Pancreas (tissue), 10 donors: ENCODE results near the gene PIGV. TPM values are rescaled to one million over a fixed set of nuclear protein-coding genes. Genes with fewer than 3 reads are reported as not detected.

ENCODE experiments used
- ATAC-seq, 4 donors: fragments of 200-7000 bp; cut with Tn5 transposase; one replicate each; pipeline versions ENCODE4 v1.8.0 to v1.9.1; 2020; ENCODE audit warnings: mild to moderate bottlenecking in 4 of 4, moderate library complexity in 4 of 4
- DNase-seq, 6 donors: peaks; one replicate each; pipeline ENCODE4 v3.0.0-alpha.2; 2020
- FAIRE-seq: peaks from 2 replicates; lab custom pipeline; 2012; peaks lifted over from hg19 to GRCh38; lab: Jason Lieb, UNC
- H3K27ac ChIP-seq, 4 donors: fragments of 200-600 bp; sonication (generic); 1 replicate in 3 of 4; 2 replicates in 1 of 4; pipeline versions ENCODE4 v1.5.0 to v1.8.0; 2020
- H3K27me3 ChIP-seq, 4 donors: fragments of 200-600 bp; one replicate each; pipeline ENCODE4 v1.8.0; 2021
- H3K36me3 ChIP-seq, 3 donors: fragments of 200-600 bp; sonication (generic) in 1 of 3; one replicate each; pipeline versions ENCODE4 v1.5.0 to v1.8.0; 2020 to 2021
- H3K4me1 ChIP-seq, 3 donors: fragments of 200-600 bp; one replicate each; pipeline ENCODE4 v1.8.0; 2021
- H3K4me3 ChIP-seq, 4 donors: fragments of 200-600 bp; sonication (generic) in 2 of 4; one replicate each; pipeline versions ENCODE4 v1.5.0 to v1.8.0; 2020 to 2021
- H3K9me3 ChIP-seq, 4 donors: fragments of 200-600 bp; one replicate each; pipeline ENCODE4 v1.8.0; 2021
- CTCF ChIP-seq, 4 donors: fragments of 200-600 bp; sonication (generic) in 3 of 4; IDR thresholded peaks; one replicate each; pipeline versions ENCODE4 v1.5.0 to v1.8.0; 2021; ENCODE audit warnings: antibody characterized with exemption in 4 of 4
- WGBS, 2 donors: extraction: QIAGEN DNeasy Blood & Tissue Kit; methylation state at CpG; one replicate each; pipeline ENCODE4 v1.1.7; 2013; 5-methylcytosine and 5-hydroxymethylcytosine counted together
- intact Hi-C, 3 donors: fragments of 100-400 bp; cut with DNase I; formaldehyde crosslinking; loops; one replicate each; pipeline versions ENCODE4 v1.11.1 to v1.14.2; 2022
- polyA plus RNA-seq, 2 donors: library from polyadenylated mRNA; stranded (reverse); fragments of 200-250 nt; gene quantifications; one replicate each; pipeline ENCODE4 v1.2.3, GENCODE V29; 2013
- total RNA-seq, 6 donors: library from RNA; stranded (reverse); fragmentation: NEBNext Ultra II Directional in 4 of 6; extraction: Animal tissue kit (Norgen Biotek cat#: 25700) in 4 of 6; gene quantifications; one replicate each; pipeline versions ENCODE4 v1.2.1 to v1.2.4, GENCODE V29; 2021 to 2023
- donor health status: healthy with polysubstance abuse.
- donor health status: DM: no; HTN: no; CAD: no; lungs with moderate emphysema.
- donor health status: DM: no; HTN: no; CAD: no.
- donor health status: control.
- donor health status: control.
- donor health status: Bipolar disorder and iron deficiency.
- donor health status: DM: yes; HTN: yes; CAD: no.
- donor health status: DM: no; HTN: no; CAD: no.
- donor health status: DM: no; HTN: no; CAD: no.
- donor health status: DM: yes; HTN: yes; CAD: no.

Gene PIGV
- total and polyA plus RNA-seq, 8 donors, result 3.3 to 9.5 (median 6.5) TPM

- no peak for ATAC-seq
- Histone ChIP-seq H3K9me3 (no peaks in the 10 kb centered on the region), H3K27ac (no peak overlapping the region), H3K27me3 (no peaks in the 10 kb centered on the region), H3K4me3 (no peak overlapping the region), H3K36me3 (peaks cover 4 to 74% (median 42%) of the 10 kb centered on the region in 3 donors), H3K4me1 (peaks cover 0 to 3% (median 0%) of the 10 kb centered on the region in 3 donors)
- FAIRE-seq, result no peak
- intact Hi-C loops, result loop anchor here in 1 of 3 donors (10.0 kb wide), 1 partner anchor 71 kb away; no protein-coding TSS in a partner anchor
- 41 to 47% methylated on average over 4 of the region's 4 CpGs for whole genome bisulfite sequencing, 2 donors
- no peak for TF ChIP-seq CTCF (IDR thresholded peaks at IDR 0.05)
- DNase-seq, result no peak
Observed at GRCh38 chr1:26775666-26776065, 12.1 kb upstream of the PIGV start.

- H3K4me3 ChIP-seq, result no peak overlapping the region
- peaks cover 10 to 17% (median 11%) of the 10 kb centered on the region in 3 donors for H3K4me1 ChIP-seq
- intact Hi-C loops, result loop anchor here in 1 of 3 donors (10.0 kb wide), 1 partner anchor 74 kb away; no protein-coding TSS in a partner anchor
- H3K36me3 ChIP-seq, result peaks cover 0 to 44% (median 27%) of the 10 kb centered on the region in 3 donors
- WGBS, 2 donors, result 78 to 83% methylated on average over 11 of the region's 11 CpGs
- H3K9me3 ChIP-seq, result no peaks in the 10 kb centered on the region
- H3K27ac ChIP-seq, result no peak overlapping the region
- ATAC-seq, result no peak
- TF ChIP-seq CTCF (IDR thresholded peaks at IDR 0.05), result no peak
- H3K27me3 ChIP-seq, result no peaks in the 10 kb centered on the region
- no peak for DNase-seq
- no peak for FAIRE-seq
Observed at GRCh38 chr1:26779098-26779668, 8.6 kb upstream of the PIGV start.

GRCh38 chr1:26780344-26780957, 7.3 kb upstream of the PIGV start:
- ATAC-seq, result no peak
- WGBS, 2 donors, result 89% methylated on average over 21 of the region's 21 CpGs
- H3K36me3 ChIP-seq, result peaks cover 0 to 32% (median 15%) of the 10 kb centered on the region in 3 donors
- H3K4me1 ChIP-seq, result peaks cover 11 to 27% (median 17%) of the 10 kb centered on the region in 3 donors
- no peak for FAIRE-seq
- no peaks in the 10 kb centered on the region for H3K9me3 ChIP-seq
- no peak for DNase-seq
- H3K27me3 ChIP-seq, result no peaks in the 10 kb centered on the region
- intact Hi-C loops, result no loop called here
- no peak overlapping the region for H3K27ac ChIP-seq
- no peak overlapping the region for H3K4me3 ChIP-seq
- no peak for TF ChIP-seq CTCF (IDR thresholded peaks at IDR 0.05)

- FAIRE-seq, result no peak
- intact Hi-C loops, result no loop called here
- Histone ChIP-seq H3K4me3 (no peak overlapping the region), H3K27ac (no peak overlapping the region), H3K27me3 (no peaks in the 10 kb centered on the region), H3K9me3 (no peaks in the 10 kb centered on the region), H3K4me1 (peaks cover 17 to 32% (median 19%) of the 10 kb centered on the region in 3 donors), H3K36me3 (peaks cover 0 to 26% (median 14%) of the 10 kb centered on the region in 3 donors)
- 85 to 88% methylated on average over 11 of the region's 11 CpGs for WGBS, 2 donors
- no peak for DNase-seq
- no peak for TF ChIP-seq CTCF (IDR thresholded peaks at IDR 0.05)
- ATAC-seq, result no peak
Observed at GRCh38 chr1:26781206-26781825, 6.4 kb upstream of the PIGV start.
